ENCODE measurements around the gene BSPRY. TPM values are rescaled to one million over a fixed set of nuclear protein-coding genes. Genes with fewer than 3 reads are reported as not detected.

The BSPRY gene
- total RNA-seq, 1 experiment from 2014 or later = 6.4 TPM

DNA sequence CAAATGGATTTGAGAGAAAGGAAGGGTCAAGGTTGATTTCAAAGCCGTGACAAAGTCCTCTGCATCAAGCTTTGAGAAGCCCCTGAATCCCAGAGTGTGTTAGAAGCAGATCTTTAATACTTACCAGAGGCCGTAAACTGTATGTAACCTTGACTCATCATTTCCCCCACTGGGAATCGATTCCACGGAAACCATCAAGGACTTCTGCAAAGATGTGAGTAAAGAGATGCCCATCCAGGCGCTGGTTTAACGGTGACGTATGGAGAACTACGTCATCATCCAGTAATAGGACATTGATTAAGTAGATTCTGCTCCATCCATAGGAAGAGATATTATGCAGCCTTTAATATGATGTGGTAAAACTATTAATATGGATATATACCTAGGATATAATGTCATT is 47.8 kb upstream of the BSPRY start:
- Mint-ChIP-seq H3K4me1 (peaks cover 5% of the 10 kb centered on the region; the same call in 1 of the 2 replicates), H3K27ac (no peak overlapping the region), H3K36me3 (no peaks in the 10 kb centered on the region), H3K4me3 (no peak overlapping the region), H3K27me3 (ENCODE audit: low read depth) (no peaks in the 10 kb centered on the region), H3K9me3 (no peaks in the 10 kb centered on the region)
- ChIA-PET POLR2A (no interaction called here), CTCF (no interaction called here)
- TF ChIP-seq ZNF219 (CRISPR knock-in tag; IDR thresholded peaks at IDR 0.05; ENCODE audit: borderline replicate concordance) = no peak
- TF ChIP-seq, protein P1, sequence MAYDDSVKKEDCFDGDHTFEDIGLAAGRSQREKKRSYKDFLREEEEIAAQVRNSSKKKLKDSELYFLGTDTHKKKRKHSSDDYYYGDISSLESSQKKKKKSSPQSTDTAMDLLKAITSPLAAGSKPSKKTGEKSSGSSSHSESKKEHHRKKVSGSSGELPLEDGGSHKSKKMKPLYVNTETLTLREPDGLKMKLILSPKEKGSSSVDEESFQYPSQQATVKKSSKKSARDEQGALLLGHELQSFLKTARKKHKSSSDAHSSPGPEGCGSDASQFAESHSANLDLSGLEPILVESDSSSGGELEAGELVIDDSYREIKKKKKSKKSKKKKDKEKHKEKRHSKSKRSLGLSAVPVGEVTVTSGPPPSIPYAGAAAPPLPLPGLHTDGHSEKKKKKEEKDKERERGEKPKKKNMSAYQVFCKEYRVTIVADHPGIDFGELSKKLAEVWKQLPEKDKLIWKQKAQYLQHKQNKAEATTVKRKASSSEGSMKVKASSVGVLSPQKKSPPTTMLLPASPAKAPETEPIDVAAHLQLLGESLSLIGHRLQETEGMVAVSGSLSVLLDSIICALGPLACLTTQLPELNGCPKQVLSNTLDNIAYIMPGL (CRISPR knock-in tag; IDR thresholded peaks at IDR 0.05) = no peak
- TF ChIP-seq RORB (CRISPR knock-in tag; IDR thresholded peaks at IDR 0.05) = no peak
- no peak for TF ChIP-seq IRF1 (CRISPR knock-in tag; IDR thresholded peaks at IDR 0.05)
- TF ChIP-seq NR1H2 (CRISPR knock-in tag; IDR thresholded peaks at IDR 0.05) = no peak
- TF ChIP-seq CREB1 (CRISPR knock-in tag; IDR thresholded peaks at IDR 0.05) = no peak
- DNase-seq (ENCODE audit: low spot score) (no peak), ATAC-seq (no peak)

DNA sequence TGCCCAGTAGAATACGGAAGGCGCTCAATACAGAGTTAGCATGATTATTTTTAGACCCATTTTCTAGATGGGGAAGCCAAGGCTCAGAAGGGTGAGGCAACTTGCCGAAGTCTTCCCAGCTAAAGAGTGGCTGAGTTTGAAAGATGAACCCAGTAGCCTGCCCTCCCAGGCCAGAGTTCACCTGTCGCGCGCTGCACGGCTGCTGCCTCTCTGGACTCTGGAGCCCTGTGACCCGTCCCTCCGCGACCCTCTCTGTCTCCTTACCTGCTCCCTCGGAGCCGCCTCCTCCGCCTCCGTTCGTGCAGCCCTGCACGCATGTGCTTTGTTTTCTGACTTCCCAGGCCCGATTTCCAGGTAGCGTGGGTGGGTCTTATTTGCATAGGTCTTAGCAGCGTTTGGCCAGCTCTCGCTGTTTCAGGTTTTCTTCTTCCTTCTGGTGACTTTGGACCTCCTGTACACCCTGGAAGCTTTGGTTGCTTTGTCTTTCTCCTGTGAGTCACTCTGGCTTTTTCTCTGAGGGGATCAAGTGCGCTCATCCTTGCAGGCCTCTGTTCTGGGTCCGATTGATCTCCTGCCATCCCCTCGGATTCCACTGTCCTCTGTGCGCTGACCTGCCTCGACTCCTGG is 46.4 kb upstream of the BSPRY start, which contains the start of gene RNF183:
RNF183 (minus strand) TSS at position 585 of the 627 bp plus-strand sequence. CDS start 5,192 bp downstream, outside the sequence.
- H3K4me3 Mint-ChIP-seq = no peak within 1 kb of the TSS
- ATAC-seq (peak; percentile 42), DNase-seq (ENCODE audit: low spot score) (no peak)
- ChIA-PET POLR2A (no interaction called here), CTCF (no interaction called here)
- H3K4me1 Mint-ChIP-seq = peaks cover 9% of the 10 kb centered on the region; the same call in 1 of the 2 replicates
- H3K27ac Mint-ChIP-seq = no peak within 1 kb of the TSS
- no peaks in the 10 kb centered on the region for H3K9me3 Mint-ChIP-seq
- H3K27me3 Mint-ChIP-seq (ENCODE audit: low read depth) = no peaks in the 10 kb centered on the region
- no peaks in the 10 kb centered on the region for H3K36me3 Mint-ChIP-seq
- TF ChIP-seq, protein P2, sequence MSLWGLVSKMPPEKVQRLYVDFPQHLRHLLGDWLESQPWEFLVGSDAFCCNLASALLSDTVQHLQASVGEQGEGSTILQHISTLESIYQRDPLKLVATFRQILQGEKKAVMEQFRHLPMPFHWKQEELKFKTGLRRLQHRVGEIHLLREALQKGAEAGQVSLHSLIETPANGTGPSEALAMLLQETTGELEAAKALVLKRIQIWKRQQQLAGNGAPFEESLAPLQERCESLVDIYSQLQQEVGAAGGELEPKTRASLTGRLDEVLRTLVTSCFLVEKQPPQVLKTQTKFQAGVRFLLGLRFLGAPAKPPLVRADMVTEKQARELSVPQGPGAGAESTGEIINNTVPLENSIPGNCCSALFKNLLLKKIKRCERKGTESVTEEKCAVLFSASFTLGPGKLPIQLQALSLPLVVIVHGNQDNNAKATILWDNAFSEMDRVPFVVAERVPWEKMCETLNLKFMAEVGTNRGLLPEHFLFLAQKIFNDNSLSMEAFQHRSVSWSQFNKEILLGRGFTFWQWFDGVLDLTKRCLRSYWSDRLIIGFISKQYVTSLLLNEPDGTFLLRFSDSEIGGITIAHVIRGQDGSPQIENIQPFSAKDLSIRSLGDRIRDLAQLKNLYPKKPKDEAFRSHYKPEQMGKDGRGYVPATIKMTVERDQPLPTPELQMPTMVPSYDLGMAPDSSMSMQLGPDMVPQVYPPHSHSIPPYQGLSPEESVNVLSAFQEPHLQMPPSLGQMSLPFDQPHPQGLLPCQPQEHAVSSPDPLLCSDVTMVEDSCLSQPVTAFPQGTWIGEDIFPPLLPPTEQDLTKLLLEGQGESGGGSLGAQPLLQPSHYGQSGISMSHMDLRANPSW (CRISPR knock-in tag; conservative IDR thresholded peaks at IDR 0.05; ENCODE audit: low read depth) = no peak
- TF ChIP-seq ZNF423 (CRISPR knock-in tag; IDR thresholded peaks at IDR 0.05) (no peak), HMGA2 (CRISPR knock-in tag; IDR thresholded peaks at IDR 0.05) (no peak), MAX (CRISPR knock-in tag; IDR thresholded peaks at IDR 0.05) (no peak), PRRX2 (CRISPR knock-in tag; IDR thresholded peaks at IDR 0.05) (no peak), FOXJ3 (CRISPR knock-in tag; IDR thresholded peaks at IDR 0.05; ENCODE audit: borderline replicate concordance) (no peak), ZNF121 (CRISPR knock-in tag; IDR thresholded peaks at IDR 0.05) (no peak), RELA (CRISPR knock-in tag; IDR thresholded peaks at IDR 0.05; ENCODE audit: borderline replicate concordance) (no peak)
- TF ChIP-seq, protein P3, sequence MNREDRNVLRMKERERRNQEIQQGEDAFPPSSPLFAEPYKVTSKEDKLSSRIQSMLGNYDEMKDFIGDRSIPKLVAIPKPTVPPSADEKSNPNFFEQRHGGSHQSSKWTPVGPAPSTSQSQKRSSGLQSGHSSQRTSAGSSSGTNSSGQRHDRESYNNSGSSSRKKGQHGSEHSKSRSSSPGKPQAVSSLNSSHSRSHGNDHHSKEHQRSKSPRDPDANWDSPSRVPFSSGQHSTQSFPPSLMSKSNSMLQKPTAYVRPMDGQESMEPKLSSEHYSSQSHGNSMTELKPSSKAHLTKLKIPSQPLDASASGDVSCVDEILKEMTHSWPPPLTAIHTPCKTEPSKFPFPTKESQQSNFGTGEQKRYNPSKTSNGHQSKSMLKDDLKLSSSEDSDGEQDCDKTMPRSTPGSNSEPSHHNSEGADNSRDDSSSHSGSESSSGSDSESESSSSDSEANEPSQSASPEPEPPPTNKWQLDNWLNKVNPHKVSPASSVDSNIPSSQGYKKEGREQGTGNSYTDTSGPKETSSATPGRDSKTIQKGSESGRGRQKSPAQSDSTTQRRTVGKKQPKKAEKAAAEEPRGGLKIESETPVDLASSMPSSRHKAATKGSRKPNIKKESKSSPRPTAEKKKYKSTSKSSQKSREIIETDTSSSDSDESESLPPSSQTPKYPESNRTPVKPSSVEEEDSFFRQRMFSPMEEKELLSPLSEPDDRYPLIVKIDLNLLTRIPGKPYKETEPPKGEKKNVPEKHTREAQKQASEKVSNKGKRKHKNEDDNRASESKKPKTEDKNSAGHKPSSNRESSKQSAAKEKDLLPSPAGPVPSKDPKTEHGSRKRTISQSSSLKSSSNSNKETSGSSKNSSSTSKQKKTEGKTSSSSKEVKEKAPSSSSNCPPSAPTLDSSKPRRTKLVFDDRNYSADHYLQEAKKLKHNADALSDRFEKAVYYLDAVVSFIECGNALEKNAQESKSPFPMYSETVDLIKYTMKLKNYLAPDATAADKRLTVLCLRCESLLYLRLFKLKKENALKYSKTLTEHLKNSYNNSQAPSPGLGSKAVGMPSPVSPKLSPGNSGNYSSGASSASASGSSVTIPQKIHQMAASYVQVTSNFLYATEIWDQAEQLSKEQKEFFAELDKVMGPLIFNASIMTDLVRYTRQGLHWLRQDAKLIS (CRISPR knock-in tag; IDR thresholded peaks at IDR 0.05; ENCODE audit: borderline replicate concordance) = no peak
- TF ChIP-seq, protein P4, sequence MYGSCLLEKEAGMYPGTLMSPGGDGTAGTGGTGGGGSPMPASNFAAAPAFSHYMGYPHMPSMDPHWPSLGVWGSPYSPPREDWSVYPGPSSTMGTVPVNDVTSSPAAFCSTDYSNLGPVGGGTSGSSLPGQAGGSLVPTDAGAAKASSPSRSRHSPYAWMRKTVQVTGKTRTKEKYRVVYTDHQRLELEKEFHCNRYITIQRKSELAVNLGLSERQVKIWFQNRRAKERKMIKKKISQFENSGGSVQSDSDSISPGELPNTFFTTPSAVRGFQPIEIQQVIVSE (CRISPR knock-in tag; IDR thresholded peaks at IDR 0.05; ENCODE audit: borderline replicate concordance) = no peak
- TF ChIP-seq, protein P5, sequence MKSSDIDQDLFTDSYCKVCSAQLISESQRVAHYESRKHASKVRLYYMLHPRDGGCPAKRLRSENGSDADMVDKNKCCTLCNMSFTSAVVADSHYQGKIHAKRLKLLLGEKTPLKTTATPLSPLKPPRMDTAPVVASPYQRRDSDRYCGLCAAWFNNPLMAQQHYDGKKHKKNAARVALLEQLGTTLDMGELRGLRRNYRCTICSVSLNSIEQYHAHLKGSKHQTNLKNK (CRISPR knock-in tag; IDR thresholded peaks at IDR 0.05) = no peak
- TF ChIP-seq, protein P6, sequence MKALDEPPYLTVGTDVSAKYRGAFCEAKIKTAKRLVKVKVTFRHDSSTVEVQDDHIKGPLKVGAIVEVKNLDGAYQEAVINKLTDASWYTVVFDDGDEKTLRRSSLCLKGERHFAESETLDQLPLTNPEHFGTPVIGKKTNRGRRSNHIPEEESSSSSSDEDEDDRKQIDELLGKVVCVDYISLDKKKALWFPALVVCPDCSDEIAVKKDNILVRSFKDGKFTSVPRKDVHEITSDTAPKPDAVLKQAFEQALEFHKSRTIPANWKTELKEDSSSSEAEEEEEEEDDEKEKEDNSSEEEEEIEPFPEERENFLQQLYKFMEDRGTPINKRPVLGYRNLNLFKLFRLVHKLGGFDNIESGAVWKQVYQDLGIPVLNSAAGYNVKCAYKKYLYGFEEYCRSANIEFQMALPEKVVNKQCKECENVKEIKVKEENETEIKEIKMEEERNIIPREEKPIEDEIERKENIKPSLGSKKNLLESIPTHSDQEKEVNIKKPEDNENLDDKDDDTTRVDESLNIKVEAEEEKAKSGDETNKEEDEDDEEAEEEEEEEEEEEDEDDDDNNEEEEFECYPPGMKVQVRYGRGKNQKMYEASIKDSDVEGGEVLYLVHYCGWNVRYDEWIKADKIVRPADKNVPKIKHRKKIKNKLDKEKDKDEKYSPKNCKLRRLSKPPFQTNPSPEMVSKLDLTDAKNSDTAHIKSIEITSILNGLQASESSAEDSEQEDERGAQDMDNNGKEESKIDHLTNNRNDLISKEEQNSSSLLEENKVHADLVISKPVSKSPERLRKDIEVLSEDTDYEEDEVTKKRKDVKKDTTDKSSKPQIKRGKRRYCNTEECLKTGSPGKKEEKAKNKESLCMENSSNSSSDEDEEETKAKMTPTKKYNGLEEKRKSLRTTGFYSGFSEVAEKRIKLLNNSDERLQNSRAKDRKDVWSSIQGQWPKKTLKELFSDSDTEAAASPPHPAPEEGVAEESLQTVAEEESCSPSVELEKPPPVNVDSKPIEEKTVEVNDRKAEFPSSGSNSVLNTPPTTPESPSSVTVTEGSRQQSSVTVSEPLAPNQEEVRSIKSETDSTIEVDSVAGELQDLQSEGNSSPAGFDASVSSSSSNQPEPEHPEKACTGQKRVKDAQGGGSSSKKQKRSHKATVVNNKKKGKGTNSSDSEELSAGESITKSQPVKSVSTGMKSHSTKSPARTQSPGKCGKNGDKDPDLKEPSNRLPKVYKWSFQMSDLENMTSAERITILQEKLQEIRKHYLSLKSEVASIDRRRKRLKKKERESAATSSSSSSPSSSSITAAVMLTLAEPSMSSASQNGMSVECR (CRISPR knock-in tag; IDR thresholded peaks at IDR 0.05; ENCODE audit: borderline replicate concordance) = no peak

All from WTC11 (cell line).